Pulmonary artery endothelial cell (primary cell): Measurements from ENCODE around the gene BACE1. TPM values are rescaled to one million over a fixed set of nuclear protein-coding genes. Genes with fewer than 3 reads are reported as not detected.

Experiments used
- DNase-seq: peaks from one replicate; pipeline ENCODE4 v3.0.0-alpha.2; 2011; ENCODE audit warnings: low read depth, low spot score
- total RNA-seq: library from RNA; depleted of rRNA; stranded (reverse); fragments of >200 nt; gene quantifications from 2 replicates; pipeline ENCODE4 v1.2.3, GENCODE V29; 2014

Gene BACE1
- total RNA-seq, 1 donor from 2014 or later: 9.3 TPM

DNA sequence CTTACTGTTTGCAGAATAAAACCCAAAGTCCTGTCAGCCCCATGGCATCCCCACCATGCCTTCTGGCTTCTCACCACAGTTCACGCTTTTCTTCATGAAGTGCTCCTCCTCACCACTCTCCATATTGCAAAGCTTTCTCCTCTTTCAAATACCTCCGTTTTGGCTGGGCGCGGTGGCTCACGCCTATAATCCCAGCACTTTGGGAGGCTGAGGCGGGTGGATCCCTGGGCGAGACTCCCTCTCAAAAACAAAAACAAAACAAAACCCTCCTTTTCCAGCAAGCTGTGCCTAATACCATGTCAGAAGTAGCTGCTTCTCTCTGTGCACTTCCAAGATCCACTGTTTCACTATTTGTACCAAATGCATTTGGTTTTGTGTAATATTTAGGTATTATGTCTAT, 6.7 kb downstream of the BACE1 start:
- DNase-seq: no peak

GRCh38 chr11:117305145-117305544, 10.9 kb downstream of the BACE1 start:
- DNase-seq: no peak

GRCh38 chr11:117303646-117304315, 12.3 kb downstream of the BACE1 start:
- DNase-seq: no peak

DNA sequence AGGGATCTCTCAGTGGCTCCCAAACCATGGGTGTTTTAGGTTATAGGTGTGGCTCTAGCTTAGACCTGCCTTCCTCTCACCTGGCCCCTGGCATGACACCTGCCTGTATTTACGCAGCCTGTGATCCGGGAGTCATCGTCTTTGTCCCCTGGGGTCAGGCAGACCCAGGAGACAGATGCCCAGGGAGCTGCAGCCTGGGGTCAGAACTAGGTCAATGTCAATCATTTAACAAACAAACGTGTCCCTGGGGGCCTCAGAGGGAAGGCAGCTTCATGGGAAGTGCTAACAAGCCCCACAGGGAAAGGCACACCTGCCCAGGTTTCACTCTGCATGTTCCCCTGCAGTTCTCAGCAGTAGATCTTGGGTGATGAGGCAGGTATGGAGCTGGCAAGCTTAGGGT, 13.0 kb downstream of the BACE1 start:
- no peak for DNase-seq

DNA sequence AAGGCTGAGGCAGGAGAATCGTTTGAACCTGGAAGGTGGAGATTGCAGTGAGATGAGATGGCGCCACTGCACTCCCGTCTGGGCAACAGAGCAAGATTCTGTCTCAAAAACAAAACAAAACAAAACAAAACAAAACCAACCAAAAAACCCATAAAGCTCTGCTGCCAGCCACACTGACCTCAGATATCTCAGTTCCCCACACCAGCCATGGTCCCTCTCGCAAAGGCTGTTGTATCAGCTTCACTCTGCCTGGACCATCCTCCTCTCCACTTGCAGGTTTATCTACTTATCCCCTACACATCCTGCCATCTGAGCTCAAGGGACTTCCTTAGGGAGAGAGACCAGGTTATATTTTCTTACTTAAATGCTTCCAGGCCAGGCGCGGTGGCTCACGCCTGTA, 13.8 kb downstream of the BACE1 start:
- no peak for DNase-seq

DNA sequence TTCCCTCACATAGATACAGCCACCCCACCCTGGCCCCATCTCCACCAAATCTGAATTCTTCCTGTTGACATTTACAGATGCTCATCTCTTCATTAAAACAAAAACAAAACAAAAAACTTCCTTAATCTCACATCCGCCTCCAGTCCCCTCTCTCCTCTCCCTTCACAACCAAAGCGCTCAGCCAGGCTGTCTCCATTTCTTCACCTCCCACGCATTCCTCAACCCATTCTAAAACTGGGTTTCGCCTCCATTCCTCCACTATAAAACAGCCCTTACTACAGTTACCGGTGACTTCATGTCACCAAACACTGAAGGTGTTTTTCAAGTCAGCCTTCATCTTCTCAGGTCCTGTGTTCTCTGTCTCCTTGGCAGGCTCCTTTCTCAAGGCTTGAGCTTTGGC, 15.3 kb downstream of the BACE1 start:
- DNase-seq: no peak

GRCh38 chr11:117300283-117300663, 15.8 kb downstream of the BACE1 start:
- DNase-seq: no peak

GRCh38 chr11:117299351-117300282, 16.4 kb downstream of the BACE1 start:
- no peak for DNase-seq

DNA sequence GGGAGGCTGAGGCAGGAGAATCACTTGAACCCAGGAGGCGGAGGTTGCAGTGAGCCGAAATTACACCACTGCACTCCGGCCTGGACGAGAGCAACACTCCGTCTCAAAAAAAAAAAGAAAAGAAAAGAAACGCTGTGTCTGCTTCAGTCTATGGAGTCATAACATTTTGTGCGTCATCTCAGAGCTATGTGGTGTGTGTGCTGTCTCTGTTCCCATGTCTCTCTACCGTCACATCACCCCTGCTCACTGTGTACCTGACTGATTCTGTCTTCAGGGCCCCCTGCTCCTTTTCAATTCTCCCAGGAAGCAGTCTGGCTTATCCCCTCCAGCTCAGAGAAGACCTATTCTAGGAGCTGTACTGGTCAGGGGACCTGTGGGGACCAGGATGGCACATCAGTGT, 17.9 kb downstream of the BACE1 start:
- no peak for DNase-seq

GRCh38 chr11:117296881-117297280, 19.2 kb downstream of the BACE1 start:
- DNase-seq: no peak

DNA sequence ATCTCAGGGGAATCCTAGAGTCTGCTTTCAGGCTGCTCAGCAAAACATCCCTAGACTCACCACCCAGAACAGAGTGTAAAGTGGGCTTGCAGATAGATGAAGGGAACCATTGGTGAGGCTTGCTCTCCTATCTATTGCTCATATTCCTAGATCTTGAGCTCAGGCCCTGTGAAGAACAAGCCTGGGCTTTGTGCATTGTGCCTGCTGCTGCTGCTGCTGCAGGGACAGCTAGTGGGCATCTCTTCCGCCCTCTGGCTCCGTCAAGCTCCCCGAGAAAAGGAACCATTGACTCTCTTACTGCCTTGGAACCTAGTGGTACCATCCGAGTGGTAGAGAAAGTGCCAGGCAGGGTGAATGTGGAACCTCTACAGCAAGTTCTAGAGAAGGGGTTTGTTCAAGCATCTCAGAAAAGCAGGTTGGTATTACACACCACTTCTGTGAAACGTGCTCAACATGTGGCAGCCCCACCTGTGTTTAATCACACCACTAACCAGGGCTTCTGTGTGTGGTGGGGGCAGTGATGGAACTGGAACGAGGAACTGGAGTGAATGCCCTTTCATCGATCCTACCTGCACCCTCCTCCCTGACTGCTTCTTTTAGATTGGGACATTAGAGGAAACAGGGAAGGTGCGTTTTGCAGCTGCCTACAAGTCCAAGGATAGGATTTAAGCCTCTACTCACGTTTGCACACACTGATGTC, 20.5 kb downstream of the BACE1 start:
- DNase-seq: no peak

DNA sequence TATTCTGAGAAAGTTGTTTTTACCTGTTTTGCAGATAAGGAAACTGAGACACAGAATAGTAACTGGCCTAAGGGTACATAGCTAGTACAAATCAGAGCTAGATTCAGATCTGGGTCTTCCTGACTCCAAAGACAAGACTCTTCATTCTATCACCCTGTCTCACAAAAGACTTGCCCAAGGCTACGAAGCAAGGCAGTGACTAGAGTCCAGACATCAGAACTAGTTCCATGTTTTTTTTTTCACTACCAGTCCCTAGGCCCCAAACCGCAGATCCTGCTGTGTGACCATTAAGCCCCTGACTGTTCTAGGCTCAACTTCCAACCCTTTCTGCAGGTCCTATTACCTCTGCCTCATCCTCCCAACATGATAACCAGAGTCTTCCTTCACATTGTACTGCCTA, 23.4 kb downstream of the BACE1 start:
- no peak for DNase-seq

- no peak for DNase-seq
Observed at GRCh38 chr11:117290809-117291396, 25.2 kb downstream of the BACE1 start, which contains the start of gene BACE1-AS. TSS of gene BACE1-AS (plus strand) at chr11:117291346.

DNA sequence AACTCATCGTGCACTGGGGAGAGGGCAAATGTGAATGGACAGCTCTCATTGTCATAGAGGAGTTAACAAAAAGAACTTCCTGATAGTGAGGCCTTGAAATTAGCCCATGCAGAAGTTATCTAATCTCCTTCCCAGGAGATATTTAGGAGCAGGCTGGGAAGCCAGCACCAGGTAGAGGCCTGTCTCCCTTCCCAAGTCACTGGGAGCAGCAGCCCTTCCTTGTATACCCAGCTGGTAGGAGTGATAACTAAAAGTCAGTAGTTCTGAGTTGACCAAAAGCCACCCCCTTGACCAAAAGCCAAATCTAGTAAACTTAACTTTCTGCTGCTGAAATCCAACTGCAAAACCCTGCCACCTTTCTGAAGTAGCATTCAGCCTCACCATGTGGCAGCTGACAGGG, 26.3 kb downstream of the BACE1 start:
- DNase-seq: no peak

GRCh38 chr11:117287668-117288067, 28.4 kb downstream of the BACE1 start:
- DNase-seq: no peak

- DNase-seq: no peak
Observed at GRCh38 chr11:117286588-117286987, 29.5 kb downstream of the BACE1 start.

- DNase-seq: no peak
Observed at GRCh38 chr11:117284053-117284452, 32.0 kb downstream of the BACE1 start.

GRCh38 chr11:117282956-117283355, 33.1 kb downstream of the BACE1 start:
- DNase-seq: no peak

- no peak for DNase-seq
Observed at GRCh38 chr11:117281869-117282268, 34.2 kb downstream of the BACE1 start.

- DNase-seq: peak; percentile 84
Observed at GRCh38 chr11:117281159-117281558, 34.9 kb downstream of the BACE1 start.

- DNase-seq: no peak
Observed at GRCh38 chr11:117279711-117280376, 36.2 kb downstream of the BACE1 start.
